Measurements from ENCODE around the gene SOD1.

Gene SOD1

GRCh38 chr21:31659536-31660258 lies at the start of gene SOD1:
TSS of gene SOD1 (plus strand) at chr21:31659693. CDS start at chr21:31659770, 77 bp downstream.
- peak; percentile 26 for DNase-seq (ENCODE audit: low read depth, low spot score)
- TF ChIP-seq CTCF (IDR thresholded peaks at IDR 0.05; ENCODE audit: insufficient read depth, low read length, missing control alignments): peak; percentile 11
- peak within 1 kb of the TSS; percentile 99 for H3K4me3 ChIP-seq (ENCODE audit: low read depth, low read length)
- POLR2A ChIA-PET: no interaction called here
- CTCF ChIA-PET: interaction anchor here (1.0 kb wide), 1 partner anchor 17 kb away, joined by 3 read pairs; no protein-coding TSS in a partner anchor

- CTCF ChIA-PET: interaction anchor here (0.8 to 4.8 kb wide), 3 partner anchors 9 to 513 kb away, joined by 4 to 23 read pairs (median 4); no protein-coding TSS in a partner anchor
- H3K4me3 ChIP-seq (ENCODE audit: low read depth, low read length): no peak overlapping the region
- TF ChIP-seq CTCF (IDR thresholded peaks at IDR 0.05; ENCODE audit: insufficient read depth, low read length, missing control alignments): no peak
- POLR2A ChIA-PET: no interaction called here
- no peak for DNase-seq (ENCODE audit: low read depth, low spot score)
Observed at GRCh38 chr21:31611445-31611844, 48.0 kb upstream of the SOD1 start.

GRCh38 chr21:31612894-31613785 lies 46.4 kb upstream of the SOD1 start:
- ChIA-PET CTCF (interaction anchor here (1.8 kb wide), 1 partner anchor 9 kb away, joined by 4 read pairs; no protein-coding TSS in a partner anchor), POLR2A (no interaction called here)
- TF ChIP-seq CTCF (IDR thresholded peaks at IDR 0.05; ENCODE audit: insufficient read depth, low read length, missing control alignments): no peak
- H3K4me3 ChIP-seq (ENCODE audit: low read depth, low read length): no peak overlapping the region
- DNase-seq (ENCODE audit: low read depth, low spot score): no peak

GRCh38 chr21:31614705-31615104 lies 44.8 kb upstream of the SOD1 start:
- ChIA-PET CTCF (interaction anchor here (1.0 kb wide), 1 partner anchor 33 kb away, joined by 3 read pairs; no protein-coding TSS in a partner anchor), POLR2A (no interaction called here)
- no peak overlapping the region for H3K4me3 ChIP-seq (ENCODE audit: low read depth, low read length)
- no peak for DNase-seq (ENCODE audit: low read depth, low spot score)
- no peak for TF ChIP-seq CTCF (IDR thresholded peaks at IDR 0.05; ENCODE audit: insufficient read depth, low read length, missing control alignments)

- no peak for DNase-seq (ENCODE audit: low read depth, low spot score)
- ChIA-PET POLR2A (no interaction called here), CTCF (interaction anchor here (1.2 kb wide), 1 partner anchor 436 kb away, joined by 3 read pairs; no protein-coding TSS in a partner anchor)
- no peak for TF ChIP-seq CTCF (IDR thresholded peaks at IDR 0.05; ENCODE audit: insufficient read depth, low read length, missing control alignments)
- no peak overlapping the region for H3K4me3 ChIP-seq (ENCODE audit: low read depth, low read length)
Observed at GRCh38 chr21:31616216-31616615, 43.3 kb upstream of the SOD1 start.
